HepG2 (cell line): ENCODE measurements around the gene FAHD1. TPM values are rescaled to one million over a fixed set of nuclear protein-coding genes. Genes with fewer than 3 reads are reported as not detected.
"Not testable (repeated sequence)": the region's sequence is repeated elsewhere in the genome, so short reads cannot be mapped to it uniquely, and the experiment has no call there.

Source experiments
- ATAC-seq: fragments of 200-7000 bp; cut with Tn5 transposase; 3 replicates; pipeline ENCODE4 v1.9.1; 2020; ENCODE audit warnings: mild to moderate bottlenecking, moderate library complexity
- BruUV-seq: library from RNA; stranded (reverse); fragments of 400-500 nt; replicated peaks from 2 replicates; lab custom pipeline; 2021; lab: Mats Ljungman, UMichigan
- CTCF ChIA-PET: fragments of 300-600 bp; formaldehyde crosslinking; extraction: SDS; loops from one replicate; lab custom pipeline; 2021; ENCODE audit warnings: low total read pairs, inconsistent platforms, low intra/inter-chr PET ratio; lab: Yijun Ruan, JAX
- POLR2A ChIA-PET: fragments of 350-600 bp; sonication (Branson Sonifier 250); formaldehyde crosslinking; loops from one replicate; lab custom pipeline; 2020; ENCODE audit warnings: antibody characterized with exemption, inconsistent platforms; lab: Yijun Ruan, JAX
- DNase-seq: peaks from one replicate; pipeline ENCODE4 v3.0.0-alpha.2; 2015; ENCODE audit warnings: low spot score
- FAIRE-seq: peaks from 3 replicates; lab custom pipeline; 2011; peaks lifted over from hg19 to GRCh38; lab: Jason Lieb, UNC
- H2AFZ ChIP-seq: one replicate; pipeline ENCODE4 v1.6.1; 2011; ENCODE audit warnings: low read length, inconsistent platforms
- H3K27ac ChIP-seq: fragments of 300-600 bp; 3 replicates; pipeline ENCODE4 v1.8.0; 2011; ENCODE audit warnings: mixed run types, mild to moderate bottlenecking, mixed read lengths, low read length, inconsistent platforms; ENCODE audit not compliant: insufficient read depth; ENCODE audit errors: extremely low read length
- H3K27me3 ChIP-seq, 2 experiments: fragments of 200-600 bp in 1 of 2; 2 replicates in 1 of 2; 3 replicates in 1 of 2; pipeline versions ENCODE4 v1.6.0 to v1.8.0; 2011; ENCODE audit warnings: low read length in 2 of 2, mild to moderate bottlenecking in 2 of 2, moderate library complexity in 2 of 2, inconsistent platforms in 1 of 2; ENCODE audit not compliant: insufficient read depth in 2 of 2, control insufficient read depth in 1 of 2
- H3K36me3 ChIP-seq, 2 experiments: fragments of 200-600 bp in 1 of 2; replicated peaks in 1 of 2; 2 replicates in 1 of 2; 3 replicates in 1 of 2; pipeline versions ENCODE4 v1.5.1 to v1.8.0; 2011; ENCODE audit warnings: low read length in 2 of 2, inconsistent platforms in 1 of 2; ENCODE audit not compliant: insufficient read depth in 2 of 2, control insufficient read depth in 1 of 2
- H3K4me1 ChIP-seq: 2 replicates; pipeline ENCODE4 v1.5.1; 2012; ENCODE audit warnings: low read length, inconsistent platforms; ENCODE audit not compliant: insufficient read depth
- H3K4me2 ChIP-seq: 2 replicates; pipeline ENCODE4 v1.6.0; 2011; ENCODE audit warnings: low read depth, low read length, inconsistent platforms
- H3K4me3 ChIP-seq, 3 experiments: fragments of 200-600 bp in 1 of 3; sonication (generic), shearing (Covaris generic) in 1 of 3; replicated peaks in 1 of 3; 2 replicates each; pipeline ENCODE4 v1.5.1; 2011 to 2016; ENCODE audit warnings: low read length in 3 of 3, inconsistent platforms in 2 of 3, low read depth in 2 of 3, mild to moderate bottlenecking in 2 of 3, control low read depth in 1 of 3, mixed read lengths in 1 of 3; ENCODE audit not compliant: insufficient read depth in 1 of 3
- H3K79me2 ChIP-seq: one replicate; pipeline ENCODE4 v1.6.1; 2011; ENCODE audit warnings: low read length, inconsistent platforms; ENCODE audit not compliant: insufficient read depth
- H3K9ac ChIP-seq: 2 replicates; pipeline ENCODE4 v1.6.0; 2011; ENCODE audit warnings: mild to moderate bottlenecking, low read depth, low read length, inconsistent platforms; ENCODE audit not compliant: insufficient read depth
- H3K9me3 ChIP-seq: 2 replicates; pipeline ENCODE4 v1.5.1; 2012; ENCODE audit warnings: mild to moderate bottlenecking, low read length
- H4K20me1 ChIP-seq: 2 replicates; pipeline ENCODE4 v1.6.0; 2011; ENCODE audit warnings: inconsistent platforms, mild to moderate bottlenecking, low read length, moderate library complexity; ENCODE audit not compliant: insufficient read depth
- GLI4 ChIP-seq: sonication (generic); formaldehyde crosslinking; IDR thresholded peaks from 2 replicates; pipeline ENCODE4 v1.5.1; 2020; ENCODE audit warnings: missing genetic modification reagents, mild to moderate bottlenecking, moderate library complexity, borderline replicate concordance
- SAP130 ChIP-seq: IDR thresholded peaks from 2 replicates; pipeline ENCODE4 v1.6.1; 2016; ENCODE audit warnings: low read depth
- ZNF878 ChIP-seq: sonication (generic); formaldehyde crosslinking; IDR thresholded peaks from 2 replicates; pipeline ENCODE4 v1.8.1; 2023; ENCODE audit warnings: mild to moderate bottlenecking, missing genetic modification reagents, moderate library complexity
- WGBS: methylation state at CpG from one replicate; pipeline ENCODE4 v1.1.6; 2017; ENCODE audit warnings: low lambda C conversion rate; 5-methylcytosine and 5-hydroxymethylcytosine counted together
- in situ Hi-C: cut with HindIII; loops from 2 replicates; pipeline ENCODE4 v1.10.0; 2017; ENCODE audit warnings: low pct_unique_long_range_greater_than_20kb; ENCODE audit not compliant: extremely low pct_ligation_motif_present
- intact Hi-C: fragments of 100-400 bp; cut with micrococcal nuclease; formaldehyde crosslinking; loops from one replicate; pipeline ENCODE4 v1.10.0; 2022; ENCODE audit not compliant: unreplicated experiment
- polyA plus RNA-seq, 8 experiments: library from polyadenylated mRNA; depleted of rRNA in 3 of 8; stranded (reverse) in 7 of 8; unstranded in 1 of 8; fragments of >200 nt; fragmentation: Illumina TruSeq in 4 of 8; extraction: Trizol in 4 of 8; gene quantifications; 2 replicates each; pipeline versions ENCODE4 v1.2.1 to v1.2.3, GENCODE V29; 2011 to 2016; ENCODE audit warnings: low read depth in 4 of 8, missing spikeins in 1 of 8, mixed read lengths in 1 of 8; ENCODE audit not compliant: insufficient read depth in 1 of 8
- total RNA-seq, 5 experiments: library from RNA; depleted of rRNA; stranded (reverse); fragments of >200 nt; fragmentation: Illumina TruSeq; extraction: Trizol; gene quantifications; 2 replicates each; pipeline ENCODE4 v1.2.3, GENCODE V29; 2016; ENCODE audit warnings: low read depth in 1 of 5
- TF ChIP-seq, protein P1 (sequence below): sonication (generic); formaldehyde crosslinking; IDR thresholded peaks from 2 replicates; pipeline ENCODE4 v1.4.0; 2020; ENCODE audit warnings: missing genetic modification reagents

Gene FAHD1
- total and polyA plus RNA-seq, 2 of the 13 experiments (the other 11 are each of a cell fraction or from before 2014, with no cell fraction given) = 39.0 to 45.3 TPM

DNA sequence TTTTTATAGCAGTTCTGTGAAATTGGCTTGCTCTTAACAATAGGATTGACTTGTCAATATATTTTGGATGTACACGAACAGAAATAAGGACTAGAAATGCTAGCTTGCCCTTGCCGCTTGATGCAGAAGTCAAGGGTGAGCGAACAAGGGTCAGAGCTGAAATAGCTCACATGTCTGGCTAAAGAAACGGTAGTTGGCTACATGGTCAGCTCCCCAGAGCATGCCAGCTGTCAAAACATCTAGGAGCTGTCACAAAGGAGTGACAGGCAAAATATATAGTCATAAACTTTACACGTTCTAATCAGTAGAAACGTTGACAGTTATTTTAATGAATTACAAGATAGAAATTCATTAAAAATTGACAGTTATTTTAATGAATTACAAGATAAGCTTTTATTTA, 47.8 kb downstream of the FAHD1 start:
- Histone ChIP-seq H3K4me1 (peaks cover 33% of the 10 kb centered on the region), H3K4me3 (no peak overlapping the region), H3K4me2 (no peak overlapping the region), H3K27me3 (peaks cover 0 to 4% of the 10 kb centered on the region in 2 experiments; a peak in 3 of 5 replicates), H4K20me1 (no peaks in the 10 kb centered on the region), H2AFZ (no peak overlapping the region), H3K27ac (no peak overlapping the region), H3K9me3 (no peaks in the 10 kb centered on the region), H3K36me3 (no peaks in the 10 kb centered on the region), H3K9ac (no peak overlapping the region), H3K79me2 (no peaks in the 10 kb centered on the region)
- no peak for DNase-seq
- ChIA-PET CTCF (no interaction called here), POLR2A (interaction anchor here (0.6 kb wide), 1 partner anchor 55 kb away, joined by 4 read pairs; no protein-coding TSS in a partner anchor)
- peak; percentile 46 for TF ChIP-seq SAP130
- no peak for TF ChIP-seq GLI4 (CRISPR knock-in tag)
- TF ChIP-seq, protein P1, sequence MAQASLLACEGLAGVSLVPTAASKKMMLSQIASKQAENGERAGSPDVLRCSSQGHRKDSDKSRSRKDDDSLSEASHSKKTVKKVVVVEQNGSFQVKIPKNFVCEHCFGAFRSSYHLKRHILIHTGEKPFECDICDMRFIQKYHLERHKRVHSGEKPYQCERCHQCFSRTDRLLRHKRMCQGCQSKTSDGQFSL (CRISPR knock-in tag) = no peak
- TF ChIP-seq ZNF878 (CRISPR knock-in tag) = no peak
- WGBS = 3% methylated on average over 6 of the region's 6 CpGs
- intact Hi-C loops (no loop called here), in situ Hi-C loops (no loop called here)
- FAIRE-seq = no peak
- no TSS peak for BruUV-seq
- ATAC-seq = no peak

DNA sequence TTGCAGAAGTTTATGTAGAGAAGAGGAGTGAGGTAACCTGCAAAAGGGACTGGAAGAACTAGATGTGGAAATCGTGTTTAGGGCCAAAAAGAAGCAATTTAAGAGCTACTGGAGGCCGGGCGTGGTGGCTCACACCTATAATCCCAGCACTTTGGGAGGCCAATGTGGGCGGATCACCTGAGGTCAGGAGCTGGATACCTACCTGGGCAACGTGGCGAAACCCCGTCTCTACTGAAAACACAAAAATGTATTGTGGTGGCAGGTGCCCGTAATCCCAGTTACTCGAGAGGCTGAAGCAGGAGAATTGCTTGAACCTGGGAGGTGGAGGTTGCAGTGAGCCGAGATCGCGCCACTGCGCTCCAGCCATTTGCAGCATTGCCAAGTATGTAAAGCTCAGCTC, 49.1 kb downstream of the FAHD1 start:
- H3K36me3 ChIP-seq, H3K27ac ChIP-seq, BruUV-seq: not testable (repeated sequence)

More for the DNA sequence above, 49.1 kb downstream of the FAHD1 start:
- WGBS = 76% methylated on average over 13 of the region's 13 CpGs
- H2AFZ ChIP-seq, H3K9me3 ChIP-seq, in situ Hi-C loops, POLR2A ChIA-PET, intact Hi-C loops, H3K27me3 ChIP-seq, H4K20me1 ChIP-seq, H3K4me2 ChIP-seq, H3K79me2 ChIP-seq, FAIRE-seq, H3K4me3 ChIP-seq, CTCF ChIA-PET, ATAC-seq, DNase-seq, H3K9ac ChIP-seq: not testable (repeated sequence)
- peaks cover 26% of the 10 kb centered on the region for H3K4me1 ChIP-seq
